GM19452 (cell line): ENCODE data around the gene PPP1CB.
A peak's percentile ranks its signal among the peaks of the same experiment; 100 is the strongest.
"Not testable (repeated sequence)": the region's sequence is repeated elsewhere in the genome, so short reads cannot be mapped to it uniquely, and the experiment has no call there.

Experiments used
- ATAC-seq: cut with Tn5 transposase; IDR thresholded peaks from one replicate; pipeline ENCODE4 v1.9.1; 2021; ENCODE audit not compliant: unreplicated experiment

Gene PPP1CB

GRCh38 chr2:28742619-28743018, 9.0 kb upstream of the PPP1CB start:
- not testable (repeated sequence) for ATAC-seq

GRCh38 chr2:28745225-28745624, 6.4 kb upstream of the PPP1CB start:
- no peak for ATAC-seq

GRCh38 chr2:28745876-28746275, 5.8 kb upstream of the PPP1CB start:
- no peak for ATAC-seq

GRCh38 chr2:28746429-28747111, 5.1 kb upstream of the PPP1CB start:
- ATAC-seq, result no peak

GRCh38 chr2:28747714-28748113, 3.9 kb upstream of the PPP1CB start:
- no peak for ATAC-seq

- ATAC-seq, result no peak
Observed at GRCh38 chr2:28748176-28748575, 3.5 kb upstream of the PPP1CB start.

GRCh38 chr2:28748941-28749340, 2.7 kb upstream of the PPP1CB start:
- no peak for ATAC-seq

- no peak for ATAC-seq
Observed at GRCh38 chr2:28749526-28749925, 2.1 kb upstream of the PPP1CB start.

- no peak for ATAC-seq
Observed at GRCh38 chr2:28750316-28751251, 1.0 kb upstream of the PPP1CB start.

GRCh38 chr2:28751956-28752630, 463 bp downstream of the PPP1CB start:
- peak; percentile 20 for ATAC-seq

- ATAC-seq, result no peak
Observed at GRCh38 chr2:28752631-28753376, 1.2 kb downstream of the PPP1CB start.

- ATAC-seq, result no peak
Observed at GRCh38 chr2:28754321-28754720, 2.7 kb downstream of the PPP1CB start.

- ATAC-seq, result no peak
Observed at GRCh38 chr2:28755421-28755820, 3.8 kb downstream of the PPP1CB start.

- no peak for ATAC-seq
Observed at GRCh38 chr2:28758459-28758858, 6.8 kb downstream of the PPP1CB start.

GRCh38 chr2:28761420-28761819, 9.8 kb downstream of the PPP1CB start:
- no peak for ATAC-seq

GRCh38 chr2:28764909-28765711, 13.5 kb downstream of the PPP1CB start:
- no peak for ATAC-seq

- ATAC-seq, result no peak
Observed at GRCh38 chr2:28766070-28766469, 14.4 kb downstream of the PPP1CB start.

GRCh38 chr2:28767337-28767736, 15.7 kb downstream of the PPP1CB start:
- no peak for ATAC-seq

- no peak for ATAC-seq
Observed at GRCh38 chr2:28768422-28768821, 16.8 kb downstream of the PPP1CB start.

GRCh38 chr2:28768952-28769351, 17.3 kb downstream of the PPP1CB start:
- ATAC-seq, result no peak
